Embryonic facial prominence (tissue), 1 donor: ENCODE data around the gene BST1.

ENCODE experiments used
- DNase-seq: peaks from one replicate; pipeline ENCODE4 v3.0.0-alpha.2; 2016; ENCODE audit errors: extremely low spot score

Gene BST1

GRCh38 chr4:15702941-15703403, at the start of gene BST1:
BST1 (plus strand) TSS chr4:15703065; CDS start chr4:15703145, 80 bp downstream.
- peak; percentile 19 for DNase-seq

- no peak for DNase-seq
Measured at GRCh38 chr4:15653420-15653819, 49.4 kb upstream of the BST1 start.

GRCh38 chr4:15653864-15654592, 48.8 kb upstream of the BST1 start:
- peak; percentile 22 for DNase-seq

- DNase-seq, result peak; percentile 36
Measured at GRCh38 chr4:15654593-15655222, 48.2 kb upstream of the BST1 start.

GRCh38 chr4:15655223-15656037, 47.4 kb upstream of the BST1 start, which contains the start of gene FBXL5:
FBXL5 (minus strand) TSS chr4:15655357; CDS start chr4:15655287, 70 bp downstream.
- DNase-seq, result peak; percentile 78

- peak; percentile 15 for DNase-seq
Measured at GRCh38 chr4:15656038-15656470, 46.8 kb upstream of the BST1 start.

- no peak for DNase-seq
Measured at GRCh38 chr4:15657366-15657765, 45.5 kb upstream of the BST1 start.

GRCh38 chr4:15658136-15658770, 44.6 kb upstream of the BST1 start:
- no peak for DNase-seq

- no peak for DNase-seq
Measured at GRCh38 chr4:15658781-15659180, 44.1 kb upstream of the BST1 start.

- no peak for DNase-seq
Measured at GRCh38 chr4:15659768-15660570, 42.9 kb upstream of the BST1 start.

GRCh38 chr4:15665753-15666365, 37.0 kb upstream of the BST1 start:
- no peak for DNase-seq

- no peak for DNase-seq
Measured at GRCh38 chr4:15667006-15667405, 35.9 kb upstream of the BST1 start.

- no peak for DNase-seq
Measured at GRCh38 chr4:15668566-15669435, 34.1 kb upstream of the BST1 start.

GRCh38 chr4:15670576-15670975, 32.3 kb upstream of the BST1 start:
- DNase-seq, result no peak

- no peak for DNase-seq
Measured at GRCh38 chr4:15672101-15672500, 30.8 kb upstream of the BST1 start.

- no peak for DNase-seq
Measured at GRCh38 chr4:15673337-15673736, 29.5 kb upstream of the BST1 start.

GRCh38 chr4:15674046-15674445, 28.8 kb upstream of the BST1 start:
- DNase-seq, result no peak

- DNase-seq, result no peak
Measured at GRCh38 chr4:15674926-15675325, 27.9 kb upstream of the BST1 start.

- DNase-seq, result no peak
Measured at GRCh38 chr4:15675356-15675755, 27.5 kb upstream of the BST1 start.

- DNase-seq, result no peak
Measured at GRCh38 chr4:15676039-15676438, 26.8 kb upstream of the BST1 start.
